Measurements from ENCODE around the gene NFIA.

NFIA gene

GRCh38 chr1:61247051-61247825 lies 164.9 kb downstream of the NFIA start:
- DNase-seq (ENCODE audit: low spot score): no peak

GRCh38 chr1:61247881-61248752 lies 165.8 kb downstream of the NFIA start:
- no peak for DNase-seq (ENCODE audit: low spot score)

GRCh38 chr1:61250933-61251332 lies 168.6 kb downstream of the NFIA start:
- DNase-seq (ENCODE audit: low spot score): no peak

GRCh38 chr1:61253059-61253735 lies 170.8 kb downstream of the NFIA start:
- peak; percentile 22 for DNase-seq (ENCODE audit: low spot score)

GRCh38 chr1:61253912-61254633 lies 171.7 kb downstream of the NFIA start:
- DNase-seq (ENCODE audit: low spot score): no peak

- DNase-seq (ENCODE audit: low spot score): no peak
These were observed 172.4 kb downstream of the NFIA start for GRCh38 chr1:61254634-61255357.

GRCh38 chr1:61255358-61255703 lies 173.0 kb downstream of the NFIA start:
- no peak for DNase-seq (ENCODE audit: low spot score)

- peak; percentile 15 for DNase-seq (ENCODE audit: low spot score)
These were observed 177.2 kb downstream of the NFIA start for GRCh38 chr1:61259379-61260148.

GRCh38 chr1:61260171-61260570 lies 177.8 kb downstream of the NFIA start:
- no peak for DNase-seq (ENCODE audit: low spot score)

- DNase-seq (ENCODE audit: low spot score): no peak
These were observed 179.2 kb downstream of the NFIA start for GRCh38 chr1:61261595-61261994.

- DNase-seq (ENCODE audit: low spot score): no peak
These were observed 181.8 kb downstream of the NFIA start for GRCh38 chr1:61263905-61264824.

GRCh38 chr1:61264825-61265242 lies 182.5 kb downstream of the NFIA start:
- DNase-seq (ENCODE audit: low spot score): no peak

- no peak for DNase-seq (ENCODE audit: low spot score)
These were observed 183.3 kb downstream of the NFIA start for GRCh38 chr1:61265665-61266064.

GRCh38 chr1:61266738-61267137 lies 184.4 kb downstream of the NFIA start:
- DNase-seq (ENCODE audit: low spot score): no peak

GRCh38 chr1:61268546-61269240 lies 186.3 kb downstream of the NFIA start:
- DNase-seq (ENCODE audit: low spot score): no peak

GRCh38 chr1:61269602-61270001 lies 187.2 kb downstream of the NFIA start:
- no peak for DNase-seq (ENCODE audit: low spot score)

GRCh38 chr1:61270107-61270506 lies 187.7 kb downstream of the NFIA start:
- no peak for DNase-seq (ENCODE audit: low spot score)

GRCh38 chr1:61270761-61271411 lies 188.5 kb downstream of the NFIA start:
- no peak for DNase-seq (ENCODE audit: low spot score)
